ENCODE data around the gene TGFBR3.

DNA sequence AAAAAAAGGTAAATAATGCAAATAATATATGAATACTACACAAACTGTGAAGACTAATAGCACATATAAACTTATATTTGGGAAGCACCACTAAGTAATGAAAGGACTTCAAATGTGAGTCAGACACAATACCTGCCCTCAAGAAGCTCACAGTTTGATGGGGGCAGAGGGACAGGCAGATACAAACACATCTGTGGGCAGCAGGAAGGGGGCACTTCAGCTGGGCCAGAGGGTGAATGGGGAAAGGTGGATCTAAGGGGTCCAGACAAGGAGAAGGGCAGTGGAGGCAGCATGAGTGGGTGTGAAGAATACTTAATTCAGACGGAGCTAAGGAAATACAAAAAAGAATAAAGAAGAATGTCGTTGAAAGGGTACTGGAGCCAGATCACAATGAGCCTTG is 114.2 kb downstream of the TGFBR3 start:
- TF ChIP-seq CTCF (IDR thresholded peaks at IDR 0.05; ENCODE audit: insufficient read depth, low read length, poor library complexity, severe bottlenecking) (no peak), EZH2phosphoT487 (conservative IDR thresholded peaks at IDR 0.05; ENCODE audit: low read length) (no peak)
